Panc1 (cell line): Measurements from ENCODE around the gene ABCA6. TPM values are rescaled to one million over a fixed set of nuclear protein-coding genes. Genes with fewer than 3 reads are reported as not detected.
"Not testable (repeated sequence)": the region's sequence is repeated elsewhere in the genome, so short reads cannot be mapped to it uniquely, and the experiment has no call there.

Experiments used
- ATAC-seq: fragments of 200-7000 bp; cut with Tn5 transposase; 2 replicates; pipeline ENCODE4 v1.9.1; 2020; ENCODE audit warnings: mild to moderate bottlenecking, moderate library complexity
- BruUV-seq: library from RNA; stranded (reverse); fragments of 400-500 nt; replicated peaks from 2 replicates; lab custom pipeline; 2021; lab: Mats Ljungman, UMichigan
- CTCF ChIA-PET: fragments of 300-600 bp; sonication (Branson Sonifier 250); formaldehyde crosslinking; loops from one replicate; lab custom pipeline; 2022; ENCODE audit warnings: antibody characterized with exemption; lab: Charles Lee
- POLR2A ChIA-PET: fragments of 300-600 bp; sonication (Branson Sonifier 250); formaldehyde crosslinking; loops from one replicate; lab custom pipeline; 2022; ENCODE audit warnings: antibody characterized with exemption; lab: Charles Lee
- DNase-seq: peaks from one replicate; pipeline ENCODE4 v3.0.0-alpha.2; 2010; ENCODE audit warnings: low read depth, low spot score
- H3K27ac ChIP-seq: 2 replicates; pipeline ENCODE4 v1.5.1; 2011; ENCODE audit warnings: mild to moderate bottlenecking, low read length, inconsistent platforms
- H3K27me3 ChIP-seq: fragments of 200-500 bp; sonication (Bioruptor generic); 2 replicates; pipeline ENCODE4 v1.6.0; 2014; ENCODE audit warnings: low read length, inconsistent platforms; ENCODE audit not compliant: control insufficient read depth, insufficient read depth
- H3K36me3 ChIP-seq: fragments of 200-500 bp; sonication (Bioruptor generic); 2 replicates; pipeline ENCODE4 v1.5.1; 2014; ENCODE audit warnings: inconsistent platforms, mild to moderate bottlenecking, low read length, moderate library complexity; ENCODE audit not compliant: control insufficient read depth, insufficient read depth
- H3K4me1 ChIP-seq: 2 replicates; pipeline ENCODE4 v1.5.1; 2011; ENCODE audit warnings: inconsistent platforms, mild to moderate bottlenecking, low read length, moderate library complexity; ENCODE audit not compliant: control insufficient read depth, insufficient read depth
- H3K4me3 ChIP-seq, 2 experiments: 2 replicates each; pipeline ENCODE4 v1.5.1; 2011 to 2012; ENCODE audit warnings: low read depth in 2 of 2, low read length in 2 of 2, mild to moderate bottlenecking in 2 of 2, inconsistent platforms in 1 of 2, moderate library complexity in 1 of 2
- H3K9me3 ChIP-seq: fragments of 200-500 bp; sonication (Bioruptor generic); 2 replicates; pipeline ENCODE4 v1.5.1; 2014; ENCODE audit warnings: low read depth, mild to moderate bottlenecking, inconsistent platforms, low read length, moderate library complexity; ENCODE audit not compliant: control insufficient read depth, insufficient read depth
- CTCF ChIP-seq: fragments of 450-650 bp; IDR thresholded peaks from 2 replicates; pipeline ENCODE4 v1.5.1; 2017; ENCODE audit warnings: mild to moderate bottlenecking
- POLR2AphosphoS5 ChIP-seq: IDR thresholded peaks from 2 replicates; pipeline ENCODE4 v1.6.1; 2012; ENCODE audit warnings: mild to moderate bottlenecking, low read depth, low read length, moderate library complexity
- REST ChIP-seq, 2 experiments: IDR thresholded peaks; 2 replicates each; pipeline ENCODE4 v1.6.1; 2011 to 2012; ENCODE audit warnings: low read depth in 2 of 2, control low read depth in 1 of 2, low read length in 1 of 2, mild to moderate bottlenecking in 1 of 2, moderate library complexity in 1 of 2; ENCODE audit not compliant: insufficient read depth in 1 of 2
- SIN3A ChIP-seq: IDR thresholded peaks from 2 replicates; pipeline ENCODE4 v1.6.1; 2012; ENCODE audit warnings: low read depth, mild to moderate bottlenecking, low read length, moderate library complexity, borderline replicate concordance; ENCODE audit not compliant: insufficient read depth
- TCF7L2 ChIP-seq: IDR thresholded peaks from 2 replicates; pipeline ENCODE4 v1.6.1; 2011; ENCODE audit warnings: mild to moderate bottlenecking, low read depth, low read length, inconsistent platforms
- in situ Hi-C: cut with HindIII; loops from 2 replicates; pipeline ENCODE4 v1.10.0; 2016; ENCODE audit warnings: low sequenced_read_pairs, low pct_unique_long_range_greater_than_20kb
- intact Hi-C: fragments of 100-400 bp; cut with micrococcal nuclease; formaldehyde crosslinking; loops from one replicate; pipeline ENCODE4 v1.10.0; 2022; ENCODE audit not compliant: unreplicated experiment
- total RNA-seq: library from RNA; stranded (reverse); gene quantifications from one replicate; pipeline ENCODE4 v1.2.1, GENCODE V29; 2021; ENCODE audit not compliant: unreplicated experiment

ABCA6 gene
- total RNA-seq, 1 experiment from 2014 or later, result 0.46 TPM

DNA sequence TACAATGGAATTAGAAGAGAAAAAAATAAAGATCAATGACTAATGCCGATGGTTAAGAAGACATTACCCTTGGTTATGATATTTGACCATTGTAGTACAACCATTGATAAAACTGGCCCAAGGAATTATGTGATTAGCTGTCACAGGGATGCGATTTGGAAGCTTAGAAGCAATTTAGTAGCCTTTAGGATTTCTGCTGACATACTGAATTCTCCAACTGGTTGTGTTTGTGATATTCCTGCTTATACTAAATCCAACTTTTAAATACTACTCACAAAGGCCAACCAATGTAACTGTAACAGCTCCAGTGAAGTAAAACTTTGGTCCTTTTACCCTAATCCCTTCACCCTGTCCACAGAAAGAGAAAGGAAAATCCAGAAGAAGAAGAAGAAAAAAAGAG, 31.4 kb upstream of the ABCA6 start:
- peaks cover 3% of the 10 kb centered on the region; the same call in 1 of the 2 replicates for H3K4me1 ChIP-seq
- no TSS peak for BruUV-seq
- in situ Hi-C loops (no loop called here), intact Hi-C loops (no loop called here)
- no peak overlapping the region for H3K4me3 ChIP-seq
- H3K9me3 ChIP-seq, result no peaks in the 10 kb centered on the region
- no peak for TF ChIP-seq TCF7L2
- TF ChIP-seq SIN3A, result no peak
- TF ChIP-seq REST (IDR thresholded peaks at IDR 0.05; ENCODE audit: insufficient read depth in 1 of 2, low read depth in 2 of 2, low read length in 1 of 2), result no peak
- TF ChIP-seq CTCF, result no peak
- TF ChIP-seq POLR2AphosphoS5, result no peak
- no peak for DNase-seq
- no peak overlapping the region for H3K27ac ChIP-seq
- ATAC-seq, result no peak
- ChIA-PET CTCF (no interaction called here), POLR2A (no interaction called here)
- no peaks in the 10 kb centered on the region for H3K27me3 ChIP-seq
- no peaks in the 10 kb centered on the region for H3K36me3 ChIP-seq

DNA sequence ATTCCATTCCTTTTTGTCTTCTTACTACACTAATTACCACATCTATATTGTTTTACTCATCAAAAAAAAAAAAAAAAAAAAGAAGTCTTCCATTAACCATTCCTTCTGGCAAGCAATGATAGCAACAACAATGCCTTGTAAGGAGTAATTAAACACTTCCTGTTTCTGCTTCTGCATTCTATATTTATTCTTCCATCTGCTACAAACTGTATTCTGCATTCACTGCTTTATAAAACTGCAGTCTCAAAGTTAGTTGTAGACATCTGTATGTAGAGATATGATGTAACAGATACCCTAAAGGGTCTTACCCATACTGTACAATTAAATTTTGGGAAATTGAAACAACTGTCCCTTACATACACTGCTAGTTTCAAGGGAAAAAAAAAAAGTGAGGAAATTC, 28.7 kb upstream of the ABCA6 start:
- H3K9me3 ChIP-seq, result no peaks in the 10 kb centered on the region
- H3K36me3 ChIP-seq, result no peaks in the 10 kb centered on the region
- no TSS peak for BruUV-seq
- DNase-seq (no peak), ATAC-seq (no peak)
- intact Hi-C loops (no loop called here), in situ Hi-C loops (no loop called here)
- H3K27me3 ChIP-seq, result no peaks in the 10 kb centered on the region
- peaks cover 3% of the 10 kb centered on the region; the same call in 1 of the 2 replicates for H3K4me1 ChIP-seq
- no peak overlapping the region for H3K27ac ChIP-seq
- TF ChIP-seq TCF7L2, result no peak
- TF ChIP-seq POLR2AphosphoS5, result no peak
- no peak overlapping the region for H3K4me3 ChIP-seq
- ChIA-PET CTCF (no interaction called here), POLR2A (no interaction called here)

- CTCF ChIA-PET, POLR2A ChIA-PET, H3K9me3 ChIP-seq: not testable (repeated sequence)
Observed at GRCh38 chr17:69168642-69169041, 26.9 kb upstream of the ABCA6 start.

More at GRCh38 chr17:69168642-69169041, 26.9 kb upstream of the ABCA6 start:
- H3K27ac ChIP-seq, DNase-seq, BruUV-seq, H3K4me3 ChIP-seq, H3K4me1 ChIP-seq, H3K27me3 ChIP-seq, intact Hi-C loops, H3K36me3 ChIP-seq, ATAC-seq, in situ Hi-C loops: not testable (repeated sequence)
